HCT116 (cell line): ENCODE data around the gene FREM1. TPM values are rescaled to one million over a fixed set of nuclear protein-coding genes. Genes with fewer than 3 reads are reported as not detected.

Experiments used
- ATAC-seq: fragments of 200-7000 bp; cut with Tn5 transposase; 2 replicates; pipeline ENCODE4 v1.9.1; 2020; ENCODE audit warnings: mild to moderate bottlenecking, moderate library complexity
- BruUV-seq: library from RNA; stranded (reverse); fragments of 400-500 nt; replicated peaks from 2 replicates; lab custom pipeline; 2021; lab: Mats Ljungman, UMichigan
- CTCF ChIA-PET: fragments of 300-600 bp; sonication (Branson Sonifier 250); formaldehyde crosslinking; loops from one replicate; lab custom pipeline; 2021; ENCODE audit warnings: antibody characterized with exemption; lab: Charles Lee
- POLR2A ChIA-PET: fragments of 300-600, 350-600 bp; sonication (Branson Sonifier 250); formaldehyde crosslinking; loops from one replicate; lab custom pipeline; 2021; ENCODE audit warnings: antibody characterized with exemption; lab: Charles Lee
- RAD21 ChIA-PET, 2 experiments: fragments of 300-600 bp; sonication (Branson Sonifier 250); formaldehyde crosslinking; loops; one replicate each; lab custom pipeline; 2023; ENCODE audit warnings: low total read pairs in 2 of 2; ENCODE audit not compliant: uncharacterized antibody in 2 of 2, unreplicated experiment in 2 of 2, low non-redundant PET in 1 of 2; lab: Charles Lee
- DNase-seq: peaks from one replicate; pipeline ENCODE4 v3.0.0-alpha.2; 2010; ENCODE audit warnings: low read depth, low spot score
- H2AFZ ChIP-seq: fragments of 200-600 bp; shearing (Covaris generic), sonication (generic); 2 replicates; pipeline ENCODE4 v1.6.1; 2017; ENCODE audit warnings: low read depth, mixed run types, mixed read lengths, antibody characterized with exemption, low read length; ENCODE audit not compliant: poor library complexity, severe bottlenecking
- H3K27ac ChIP-seq: 2 replicates; pipeline ENCODE4 v1.5.1; 2012; ENCODE audit warnings: low read depth, low read length
- H3K27me3 ChIP-seq: fragments of 200-600 bp; sonication (generic); 2 replicates; pipeline ENCODE4 v1.6.1; 2016; ENCODE audit warnings: mixed run types, low read length, mixed read lengths; ENCODE audit not compliant: insufficient read depth
- H3K36me3 ChIP-seq, 2 experiments: fragments of 200-500 bp in 1 of 2; fragments of 200-600 bp in 1 of 2; sonication (Bioruptor generic) in 1 of 2; sonication (generic) in 1 of 2; 2 replicates each; pipeline versions ENCODE4 v1.5.1 to v1.6.1; 2014 to 2016; ENCODE audit warnings: low read length in 2 of 2, inconsistent platforms in 1 of 2, mixed read lengths in 1 of 2, mixed run types in 1 of 2; ENCODE audit not compliant: insufficient read depth in 2 of 2, control insufficient read depth in 1 of 2
- H3K4me1 ChIP-seq, 2 experiments: fragments of 200-600 bp in 1 of 2; sonication (generic) in 1 of 2; 2 replicates each; pipeline versions ENCODE4 v1.5.1 to v1.6.1; 2012 to 2017; ENCODE audit warnings: low read length in 2 of 2, inconsistent platforms in 1 of 2, mild to moderate bottlenecking in 1 of 2, mixed read lengths in 1 of 2, mixed run types in 1 of 2, moderate library complexity in 1 of 2; ENCODE audit not compliant: insufficient read depth in 2 of 2, control insufficient read depth in 1 of 2
- H3K4me2 ChIP-seq: fragments of 200-600 bp; sonication (generic); 2 replicates; pipeline ENCODE4 v1.6.1; 2017; ENCODE audit warnings: mixed run types, low read length, mixed read lengths
- H3K4me3 ChIP-seq, 2 experiments: fragments of 200-600 bp in 1 of 2; sonication (generic) in 1 of 2; replicated peaks in 1 of 2; 2 replicates each; pipeline ENCODE4 v1.5.1; 2011 to 2016; ENCODE audit warnings: low read length in 2 of 2, control low read depth in 1 of 2, low read depth in 1 of 2, mild to moderate bottlenecking in 1 of 2, mixed read lengths in 1 of 2, mixed run types in 1 of 2
- H3K79me2 ChIP-seq: fragments of 200-600 bp; sonication (generic); 2 replicates; pipeline ENCODE4 v1.6.1; 2017; ENCODE audit warnings: mild to moderate bottlenecking, mixed run types, low read length, moderate library complexity, mixed read lengths; ENCODE audit not compliant: insufficient read depth
- H3K9ac ChIP-seq: fragments of 200-600 bp; sonication (generic); 2 replicates; pipeline ENCODE4 v1.6.1; 2016; ENCODE audit warnings: low read length, mixed read lengths
- H3K9me2 ChIP-seq: fragments of 200-600 bp; sonication (generic), shearing (Covaris generic); 2 replicates; pipeline ENCODE4 v1.6.1; 2017; ENCODE audit warnings: mixed run types, mild to moderate bottlenecking, moderate library complexity; ENCODE audit not compliant: insufficient read depth
- H3K9me3 ChIP-seq, 2 experiments: fragments of 200-500 bp in 1 of 2; fragments of 200-600 bp in 1 of 2; sonication (Bioruptor generic) in 1 of 2; sonication (generic) in 1 of 2; 2 replicates each; pipeline ENCODE4 v1.6.1; 2014 to 2017; ENCODE audit warnings: low read length in 2 of 2, mixed read lengths in 2 of 2, inconsistent platforms in 1 of 2, low read depth in 1 of 2, mild to moderate bottlenecking in 1 of 2, mixed run types in 1 of 2, moderate library complexity in 1 of 2; ENCODE audit not compliant: control insufficient read depth in 1 of 2, insufficient read depth in 1 of 2
- H4K20me1 ChIP-seq: fragments of 200-600 bp; sonication (generic), shearing (Covaris generic); 2 replicates; pipeline ENCODE4 v1.6.1; 2017; ENCODE audit warnings: mixed run types, mild to moderate bottlenecking, moderate library complexity; ENCODE audit not compliant: insufficient read depth
- ATF3 ChIP-seq: IDR thresholded peaks from 2 replicates; pipeline ENCODE4 v1.6.1; 2012
- CBX3 ChIP-seq: IDR thresholded peaks from 2 replicates; pipeline ENCODE4 v1.6.1; 2012; ENCODE audit warnings: low read depth
- CEBPB ChIP-seq: IDR thresholded peaks from 2 replicates; pipeline ENCODE4 v1.6.1; 2012; ENCODE audit warnings: low read depth
- EGR1 ChIP-seq: IDR thresholded peaks from 2 replicates; pipeline ENCODE4 v1.6.1; 2012; ENCODE audit warnings: low read depth
- EZH2 ChIP-seq: fragments of 200-600 bp; sonication (generic); IDR thresholded peaks from 2 replicates; pipeline ENCODE4 v1.6.1; 2017; ENCODE audit warnings: antibody characterized with exemption, mixed run types
- FOSL1 ChIP-seq: IDR thresholded peaks from 2 replicates; pipeline ENCODE4 v1.6.1; 2012; ENCODE audit warnings: low read depth
- JUND ChIP-seq: IDR thresholded peaks from 2 replicates; pipeline ENCODE4 v1.6.1; 2012
- MAX ChIP-seq: IDR thresholded peaks from 2 replicates; pipeline ENCODE4 v1.6.1; 2012
- RAD21 ChIP-seq: IDR thresholded peaks from 2 replicates; pipeline ENCODE4 v1.6.1; 2012; ENCODE audit warnings: low read depth, mild to moderate bottlenecking
- REST ChIP-seq: IDR thresholded peaks from 2 replicates; pipeline ENCODE4 v1.6.1; 2012; ENCODE audit warnings: low read depth
- SIN3A ChIP-seq: IDR thresholded peaks from 2 replicates; pipeline ENCODE4 v1.6.1; 2012; ENCODE audit warnings: low read depth
- SP1 ChIP-seq: IDR thresholded peaks from 2 replicates; pipeline ENCODE4 v1.6.1; 2012; ENCODE audit warnings: low read depth
- SRF ChIP-seq: IDR thresholded peaks from 2 replicates; pipeline ENCODE4 v1.6.1; 2012; ENCODE audit warnings: low read depth
- ZBTB33 ChIP-seq: IDR thresholded peaks from 2 replicates; pipeline ENCODE4 v1.6.1; 2011; ENCODE audit warnings: mild to moderate bottlenecking, low read length, moderate library complexity; ENCODE audit not compliant: insufficient replicate concordance; ENCODE audit errors: extremely low read depth
- ZFX ChIP-seq: fragments of 450-650 bp; IDR thresholded peaks from 2 replicates; pipeline ENCODE4 v1.6.1; 2017
- ZNF274 ChIP-seq: fragments of 200-500 bp; sonication (Bioruptor generic); IDR thresholded peaks from 2 replicates; pipeline ENCODE4 v1.6.1; 2014; ENCODE audit warnings: mild to moderate bottlenecking, low read depth, low read length, inconsistent platforms
- intact Hi-C: fragments of 100-400 bp; cut with micrococcal nuclease; formaldehyde crosslinking; loops from 2 replicates; pipeline ENCODE4 v1.10.0; 2022
- total RNA-seq: library from RNA; stranded (reverse); gene quantifications from one replicate; pipeline ENCODE4 v1.2.1, GENCODE V29; 2021; ENCODE audit not compliant: unreplicated experiment

FREM1 gene
- total RNA-seq, 1 experiment from 2014 or later: 0.12 TPM

- TF ChIP-seq FOSL1 (no peak), ZNF274 (no peak), SP1 (no peak), CEBPB (no peak), MAX (no peak), ZBTB33 (no peak), RAD21 (no peak)
- no peak overlapping the region for H3K4me3 ChIP-seq
- H3K36me3 ChIP-seq: no peaks in the 10 kb centered on the region
- no peak for DNase-seq
- no peak for ATAC-seq
- BruUV-seq: no TSS peak
- H3K9me3 ChIP-seq: no peaks in the 10 kb centered on the region
- no peak overlapping the region for H3K27ac ChIP-seq
- POLR2A ChIA-PET: interaction anchor here (0.5 kb wide), 1 partner anchor 471 kb away, joined by 3 read pairs; no protein-coding TSS in a partner anchor
- RAD21 ChIA-PET: no interaction called here
- H3K4me2 ChIP-seq: no peak overlapping the region
- H3K79me2 ChIP-seq: no peaks in the 10 kb centered on the region
- no peaks in the 10 kb centered on the region for H3K9me2 ChIP-seq
- H3K4me1 ChIP-seq: no peaks in the 10 kb centered on the region; a peak in 1 of 4 replicates
- H4K20me1 ChIP-seq: no peaks in the 10 kb centered on the region
- no peak overlapping the region for H2AFZ ChIP-seq
- no peak overlapping the region for H3K9ac ChIP-seq
- H3K27me3 ChIP-seq: peaks cover 11% of the 10 kb centered on the region; the same call in 1 of the 2 replicates
- CTCF ChIA-PET: no interaction called here
- intact Hi-C loops: no loop called here
Measured at GRCh38 chr9:14957109-14957508, 46.9 kb upstream of the FREM1 start.

GRCh38 chr9:14956208-14956607 lies 46.0 kb upstream of the FREM1 start:
- DNase-seq (no peak), ATAC-seq (no peak)
- Histone ChIP-seq H3K4me1 (no peaks in the 10 kb centered on the region), H3K4me2 (no peak overlapping the region), H3K9me2 (no peaks in the 10 kb centered on the region), H3K36me3 (no peaks in the 10 kb centered on the region), H3K27ac (no peak overlapping the region), H2AFZ (no peak overlapping the region), H3K9ac (no peak overlapping the region), H3K4me3 (no peak overlapping the region), H4K20me1 (no peaks in the 10 kb centered on the region), H3K9me3 (no peaks in the 10 kb centered on the region), H3K79me2 (no peaks in the 10 kb centered on the region), H3K27me3 (peaks cover 11% of the 10 kb centered on the region; the same call in 1 of the 2 replicates)
- ChIA-PET CTCF (no interaction called here), RAD21 (no interaction called here), POLR2A (no interaction called here)
- no TSS peak for BruUV-seq
- intact Hi-C loops: no loop called here
- TF ChIP-seq ZFX (no peak), EZH2 (no peak), CEBPB (no peak), REST (no peak), ATF3 (no peak), FOSL1 (no peak), SP1 (no peak), CBX3 (no peak), SIN3A (no peak), SRF (no peak), RAD21 (no peak), EGR1 (no peak), MAX (no peak), JUND (no peak)
